NCI-H526 treated with DMSO at 0.1 percent for 48 hours (cell line): ENCODE results near the gene KCND1.

Experiments
- DNase-seq: peaks from one replicate; lab custom pipeline; 2025; lab: John Stamatoyannopoulos, UW

The KCND1 gene

GRCh38 chrX:48937054-48937907, 34.4 kb downstream of the KCND1 start:
- no peak for DNase-seq

- no peak for DNase-seq
Measured at GRCh38 chrX:48936429-48937053, 35.1 kb downstream of the KCND1 start.

- no peak for DNase-seq
Measured at GRCh38 chrX:48935301-48935670, 36.4 kb downstream of the KCND1 start.

- no peak for DNase-seq
Measured at GRCh38 chrX:48934581-48935300, 36.9 kb downstream of the KCND1 start.

- DNase-seq, result no peak
Measured at GRCh38 chrX:48933757-48934156, 37.9 kb downstream of the KCND1 start.

- no peak for DNase-seq
Measured at GRCh38 chrX:48927736-48928382, 43.8 kb downstream of the KCND1 start.

GRCh38 chrX:48927123-48927522, 44.5 kb downstream of the KCND1 start:
- DNase-seq, result no peak

- no peak for DNase-seq
Measured at GRCh38 chrX:48924270-48924669, 47.4 kb downstream of the KCND1 start.

- DNase-seq, result no peak
Measured at GRCh38 chrX:48923771-48924170, 47.9 kb downstream of the KCND1 start.

GRCh38 chrX:48920718-48921104, 50.9 kb downstream of the KCND1 start:
- DNase-seq, result no peak

GRCh38 chrX:48919947-48920717, 51.5 kb downstream of the KCND1 start:
- no peak for DNase-seq

- DNase-seq, result no peak
Measured at GRCh38 chrX:48919360-48919841, 52.2 kb downstream of the KCND1 start.

GRCh38 chrX:48918643-48919340, 52.9 kb downstream of the KCND1 start, which contains the start of gene PIM2:
Gene PIM2 (minus strand): TSS chrX:48919024. CDS start chrX:48918834, 190 bp downstream.
- DNase-seq, result peak; percentile 90

GRCh38 chrX:48918301-48918642, 53.4 kb downstream of the KCND1 start:
- DNase-seq, result no peak

GRCh38 chrX:48917139-48918001, 54.3 kb downstream of the KCND1 start:
- peak; percentile 82 for DNase-seq

GRCh38 chrX:48914593-48915493, 56.8 kb downstream of the KCND1 start:
- DNase-seq, result no peak

GRCh38 chrX:48913605-48914366, 57.9 kb downstream of the KCND1 start:
- DNase-seq, result no peak
